AML-193 (cell line): ENCODE results near the gene PDSS2.
"Not testable (repeated sequence)": the region's sequence is repeated elsewhere in the genome, so short reads cannot be mapped to it uniquely, and the experiment has no call there.

ENCODE experiments used
- DNase-seq, 2 experiments: peaks; one replicate each; lab custom pipeline; 2025; lab: John Stamatoyannopoulos, UW

The PDSS2 gene

DNA sequence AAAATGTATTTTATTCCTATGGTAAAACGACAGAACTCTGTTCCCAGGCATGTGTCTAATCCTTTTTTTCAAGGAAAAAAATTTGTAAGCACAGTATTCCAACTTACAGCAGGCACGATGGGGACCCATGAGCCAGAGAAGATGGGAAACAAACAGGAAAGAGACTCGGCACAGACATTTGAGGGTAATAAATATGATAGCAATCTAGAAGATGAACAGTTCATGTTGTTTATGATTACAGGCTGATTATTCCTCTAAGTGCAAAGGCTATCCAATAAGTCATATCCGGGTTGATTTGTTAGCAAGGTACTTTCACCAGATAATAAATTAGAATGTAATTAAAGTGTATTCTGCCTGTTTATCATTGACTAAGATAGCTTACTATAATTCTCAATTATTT, 43.2 kb downstream of the PDSS2 start:
- no peak for DNase-seq

DNA sequence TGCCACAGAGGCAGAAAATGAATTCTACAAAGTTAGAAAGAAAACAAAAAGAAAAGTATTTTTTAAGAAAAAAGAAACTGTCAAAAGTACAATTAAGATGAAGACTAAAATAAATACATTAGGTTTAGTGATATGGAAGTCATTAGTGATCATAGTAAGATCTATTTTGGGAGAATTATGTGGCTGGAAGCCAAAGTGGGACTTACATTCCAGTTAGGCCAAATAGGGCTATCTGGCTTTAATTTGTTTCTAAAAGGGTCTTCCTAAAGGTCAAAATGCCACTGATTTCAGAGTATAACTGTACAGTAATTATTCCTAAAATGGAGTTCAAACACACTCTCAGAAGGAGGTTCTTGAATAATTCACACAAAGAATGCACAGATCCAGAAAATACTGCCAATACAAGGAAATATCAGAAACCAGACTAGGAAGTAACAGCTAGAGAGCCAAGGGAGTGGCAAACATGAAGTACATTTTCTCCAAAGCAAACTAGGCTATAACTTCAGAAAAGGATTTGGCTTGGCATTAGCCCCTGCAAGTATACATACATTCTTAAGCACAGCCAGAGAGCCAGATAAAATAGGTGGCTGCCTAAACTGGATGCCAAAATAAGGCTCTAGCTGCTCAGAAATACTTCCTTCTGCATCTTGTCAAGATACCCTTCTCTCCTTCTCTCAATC, 45.3 kb downstream of the PDSS2 start:
- DNase-seq: no peak

DNA sequence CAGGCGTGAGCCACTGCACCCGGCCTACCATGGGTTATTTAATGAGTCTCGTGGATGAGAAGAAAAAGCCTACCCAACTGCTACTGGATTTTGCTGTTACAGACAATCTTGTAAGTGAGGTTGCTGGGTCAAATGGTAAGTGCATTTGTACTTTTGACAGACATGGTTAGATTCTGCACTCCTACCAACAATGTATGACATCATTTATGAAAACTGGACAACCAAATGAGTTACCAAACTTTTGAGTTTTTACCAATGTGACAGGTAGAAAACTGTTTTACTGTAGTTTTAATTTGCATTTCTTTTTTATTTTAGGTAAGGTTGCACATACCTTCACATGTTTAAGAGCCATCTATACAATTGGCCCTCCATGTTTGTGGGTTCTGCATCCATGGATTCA, 48.2 kb downstream of the PDSS2 start:
- no peak for DNase-seq

DNA sequence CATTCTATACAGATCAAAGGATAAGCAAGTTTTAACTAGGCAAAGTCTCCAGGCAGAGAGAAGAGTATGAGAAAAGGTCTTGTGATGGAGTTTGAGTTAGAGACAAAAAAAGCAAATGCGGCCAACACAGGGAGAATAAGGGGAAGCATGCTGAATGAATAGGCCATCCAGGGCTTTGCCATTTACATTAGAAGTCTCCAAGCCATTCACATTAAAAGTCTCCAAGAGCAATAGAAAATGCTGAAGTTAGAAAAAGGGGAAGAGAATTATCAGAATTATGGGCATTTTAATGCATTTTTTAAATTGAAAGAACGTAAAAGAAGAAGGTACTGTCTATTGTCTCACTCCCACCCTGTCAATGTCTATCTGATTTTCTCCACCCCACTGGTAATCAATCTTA, 49.4 kb downstream of the PDSS2 start:
- no peak for DNase-seq

DNA sequence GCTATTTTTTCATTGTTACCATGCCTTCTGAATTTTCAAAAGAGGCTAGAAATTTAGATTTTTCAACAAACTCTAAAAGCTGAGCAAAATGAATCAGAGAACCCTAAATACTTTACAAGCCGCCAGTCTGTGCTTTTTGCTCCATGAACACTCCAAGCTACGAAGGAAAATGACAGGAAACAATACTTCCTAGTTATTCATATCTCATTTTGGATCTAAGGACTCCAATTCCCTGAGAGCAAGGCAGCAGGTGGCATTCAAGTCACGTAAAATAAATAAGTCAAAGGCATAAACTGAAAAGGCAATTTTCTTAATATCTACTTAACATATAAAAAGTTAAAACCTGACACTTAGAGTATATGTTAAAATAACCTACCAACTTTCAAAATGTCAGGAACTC, 50.6 kb downstream of the PDSS2 start:
- no peak for DNase-seq

DNA sequence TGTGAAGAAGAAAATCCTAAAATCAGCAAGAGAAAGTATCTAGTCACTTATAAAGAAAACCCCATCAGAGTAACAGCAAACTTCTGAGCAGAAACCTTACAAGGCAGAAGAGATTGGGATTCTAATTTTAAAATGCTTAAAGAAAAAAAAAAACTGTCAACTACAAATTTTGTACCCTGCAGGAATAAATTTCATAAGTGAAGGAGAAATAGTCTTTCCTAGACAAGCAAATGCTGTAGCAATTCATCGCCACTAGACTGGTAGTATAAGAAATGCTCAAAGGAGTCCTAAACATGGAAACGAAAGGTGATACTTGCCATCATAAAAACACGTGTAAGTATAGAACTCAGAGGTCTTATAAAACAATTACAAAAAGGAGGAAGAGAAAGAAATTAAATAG, 54.4 kb downstream of the PDSS2 start:
- no peak for DNase-seq

DNA sequence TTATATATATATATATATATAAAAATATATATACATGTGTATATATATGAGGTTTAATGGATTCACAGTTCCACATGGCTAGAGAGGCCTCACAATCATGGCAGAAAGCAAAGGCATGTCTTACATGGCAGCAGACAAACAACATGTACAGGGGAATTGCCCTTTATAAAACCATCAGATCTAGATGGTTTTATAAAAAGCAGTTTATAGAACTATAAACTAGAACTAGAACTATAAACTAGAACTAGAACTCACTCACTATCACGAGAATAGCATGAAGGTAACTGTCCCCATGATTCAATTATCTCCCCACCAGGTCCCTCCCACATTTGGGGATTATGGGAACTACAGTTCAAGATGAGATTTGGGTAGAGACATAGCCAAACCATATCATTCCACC, 56.8 kb downstream of the PDSS2 start:
- DNase-seq: no peak

DNA sequence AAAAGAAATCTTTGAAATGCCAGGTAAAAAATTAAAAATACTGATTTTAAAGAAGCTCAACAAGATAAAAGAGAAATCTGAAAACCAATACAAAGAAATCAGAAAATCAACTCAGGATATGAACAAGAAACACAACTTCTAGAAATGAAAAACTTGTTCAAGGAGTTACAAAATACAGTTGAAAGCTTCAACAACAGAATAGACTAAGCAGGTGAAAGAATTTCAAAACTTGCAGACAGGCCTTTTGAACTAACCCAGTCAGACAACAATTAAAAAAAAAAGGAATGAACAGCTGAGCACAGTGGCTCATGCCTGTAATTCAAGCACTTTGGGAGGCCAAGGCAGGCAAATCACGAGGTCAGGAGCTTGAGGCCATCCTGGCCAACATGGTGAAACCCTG, 57.8 kb downstream of the PDSS2 start:
- no peak for DNase-seq

DNA sequence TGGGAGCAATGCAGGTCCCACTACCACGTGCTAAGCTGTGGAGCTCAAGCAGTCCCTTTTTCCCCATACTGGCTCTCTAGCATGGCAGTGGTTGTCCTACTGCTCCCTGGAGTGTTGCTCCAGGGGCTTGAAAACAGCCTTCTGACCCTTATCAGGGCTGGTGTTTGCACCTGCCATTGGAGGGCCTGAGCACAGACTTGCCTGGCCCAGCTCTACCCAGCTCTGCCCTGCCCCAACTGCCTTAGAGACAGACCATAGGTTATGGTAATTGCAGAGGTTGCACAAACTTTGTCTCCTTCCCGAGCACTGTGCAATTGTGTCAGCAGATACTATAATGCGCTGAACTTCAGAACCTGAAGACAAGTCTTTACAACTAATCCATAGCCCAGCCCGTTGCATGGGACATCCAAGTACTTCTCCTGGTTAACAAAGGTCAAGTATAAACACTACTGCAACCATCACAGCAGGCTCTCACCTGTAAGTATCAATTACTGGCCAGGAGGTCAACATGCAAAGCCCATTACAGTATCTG, 58.7 kb downstream of the PDSS2 start:
- DNase-seq: no peak

DNA sequence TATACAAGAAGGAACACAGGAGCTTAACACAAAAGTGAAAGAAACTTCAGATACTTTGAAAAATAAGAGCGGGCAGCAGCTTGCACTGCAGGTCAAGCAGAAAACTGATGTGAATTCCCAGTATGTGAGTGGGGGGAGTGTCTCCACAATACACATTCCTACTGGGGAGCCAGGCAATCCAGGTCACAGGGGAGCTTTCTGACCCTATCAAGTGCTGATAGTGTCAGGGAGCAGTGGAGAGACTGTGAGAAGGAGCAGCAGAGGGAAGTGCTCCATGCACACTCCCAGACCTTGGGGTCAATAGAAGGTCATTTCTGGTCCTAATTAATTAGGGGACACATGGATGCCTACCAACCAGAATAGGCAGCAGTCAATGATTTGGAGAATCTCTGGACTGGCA, 59.4 kb downstream of the PDSS2 start:
- DNase-seq: no peak

DNA sequence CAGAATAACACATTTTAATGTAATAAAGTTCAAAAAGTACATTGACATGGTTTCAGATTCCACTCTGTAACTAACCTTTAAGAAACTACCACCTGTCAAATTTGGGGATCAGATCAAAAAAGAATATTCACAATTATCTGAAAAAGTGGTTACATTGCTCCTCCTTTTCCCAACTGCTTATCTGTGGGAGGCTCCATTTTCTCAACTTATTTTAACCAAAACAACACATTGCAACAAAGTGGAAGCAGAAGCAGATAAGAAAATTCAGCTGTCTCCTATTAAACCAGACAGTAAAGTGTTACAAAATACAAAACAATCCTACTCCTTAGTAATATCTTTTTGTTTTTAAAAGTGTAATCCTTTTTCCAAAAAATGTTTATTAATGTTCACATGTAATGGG, 61.4 kb downstream of the PDSS2 start:
- no peak for DNase-seq

DNA sequence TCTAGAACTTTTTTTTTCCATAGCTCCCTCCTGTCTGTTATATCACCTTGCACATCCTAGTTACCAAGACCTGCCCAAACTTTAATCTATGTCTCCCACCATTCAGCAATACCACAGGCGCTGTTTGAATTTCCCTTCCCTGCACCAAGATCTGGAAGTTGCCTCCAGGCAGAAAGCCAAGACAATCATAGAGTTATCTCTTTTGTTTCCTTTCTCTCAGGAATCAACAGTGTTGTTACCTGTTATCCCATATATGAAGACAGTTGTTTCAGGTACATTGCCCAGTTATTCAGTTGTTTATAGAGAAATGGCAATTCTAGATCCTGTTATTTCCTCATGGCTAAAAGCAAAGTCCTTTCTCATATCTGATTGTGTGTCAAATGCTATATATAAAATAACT, 63.2 kb downstream of the PDSS2 start:
- no peak for DNase-seq

DNA sequence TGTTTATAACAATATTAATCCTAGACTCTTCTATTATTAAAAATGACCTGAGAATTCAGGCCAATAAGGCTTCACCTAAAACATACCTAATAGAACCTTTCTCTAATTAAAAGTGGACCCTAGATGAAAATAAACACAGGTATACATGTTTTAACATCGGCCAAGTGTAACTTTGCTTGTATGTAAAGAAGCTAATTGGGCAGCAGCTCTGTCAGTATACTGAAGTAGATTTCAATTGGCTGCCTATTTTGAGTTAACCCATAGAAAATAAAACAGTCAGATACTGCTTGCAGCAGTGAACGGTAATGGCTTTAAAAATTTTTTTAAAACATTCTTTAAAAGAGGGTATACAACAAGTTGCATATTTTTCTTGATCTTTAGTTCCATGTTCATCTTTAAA, 67.3 kb downstream of the PDSS2 start:
- no peak for DNase-seq

DNA sequence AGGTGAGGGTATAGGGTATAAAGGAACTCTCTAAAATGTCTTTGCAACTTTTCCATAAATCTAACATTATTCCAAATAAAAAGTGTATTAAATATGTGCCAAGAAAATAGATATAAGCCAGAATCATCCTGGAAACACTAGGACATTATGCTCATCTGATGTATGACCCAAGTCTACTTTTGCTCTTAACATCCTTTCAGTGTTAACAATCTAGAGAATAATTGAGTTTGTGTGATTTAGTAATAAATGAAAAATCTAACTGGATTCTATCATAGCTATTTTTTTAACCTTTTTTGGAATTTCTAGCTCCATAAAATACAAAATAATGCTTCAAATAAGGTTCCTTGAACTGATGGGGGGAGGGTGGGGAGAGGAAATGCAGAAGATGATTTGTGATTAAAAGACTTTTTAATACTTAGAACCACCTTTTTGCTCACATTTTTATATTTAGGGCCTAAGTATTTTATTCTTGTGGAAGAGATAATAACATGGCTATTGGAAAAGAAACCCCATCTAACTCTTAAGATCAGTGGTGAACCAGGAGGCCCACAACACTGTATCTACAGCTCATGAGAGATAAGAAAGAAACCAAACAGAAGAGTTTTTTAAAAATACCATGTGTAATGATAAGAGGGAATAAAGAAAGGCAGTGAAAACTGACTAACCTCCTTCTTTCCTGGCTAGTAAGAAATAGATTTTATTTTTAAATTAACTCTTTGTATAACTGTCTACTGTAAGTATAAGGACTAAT, 68.5 kb downstream of the PDSS2 start:
- DNase-seq: no peak

DNA sequence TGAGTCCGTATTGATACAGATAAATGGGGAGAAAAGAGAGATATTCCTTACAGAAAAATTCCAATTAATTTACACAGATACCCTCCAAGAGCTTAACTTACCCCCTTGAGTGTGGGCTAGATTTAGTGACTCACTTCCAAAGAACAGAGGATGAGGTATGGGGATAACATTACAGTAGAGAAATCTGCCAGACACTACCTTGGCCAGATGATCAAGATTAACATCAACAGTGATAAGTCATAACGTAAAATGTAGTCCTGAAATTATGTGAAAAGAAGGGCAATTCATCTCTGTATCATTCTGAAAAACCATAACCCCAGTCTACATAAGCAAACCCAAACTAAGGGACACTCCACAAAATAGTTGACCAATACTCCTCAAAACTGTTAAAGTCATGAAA, 69.3 kb downstream of the PDSS2 start:
- DNase-seq: no peak

DNA sequence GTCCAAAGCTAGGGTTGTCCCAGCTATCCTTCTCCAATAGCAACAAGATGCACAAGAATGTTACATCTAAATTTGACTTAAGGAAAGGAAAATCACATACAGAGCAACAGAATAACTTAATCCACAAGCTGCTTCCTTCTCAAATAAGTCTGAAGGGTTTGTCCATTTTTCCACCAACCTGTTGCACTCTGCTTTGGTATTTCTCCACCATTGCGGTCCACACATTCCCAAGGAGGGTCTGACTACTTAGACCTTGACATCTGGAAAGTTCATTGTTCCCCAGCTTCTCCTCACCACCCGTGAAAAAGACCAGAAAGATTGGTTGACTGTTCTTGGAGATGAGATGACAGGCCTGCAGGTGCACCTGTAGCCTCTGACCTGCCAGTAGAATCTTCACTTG, 72.5 kb downstream of the PDSS2 start:
- no peak for DNase-seq

DNA sequence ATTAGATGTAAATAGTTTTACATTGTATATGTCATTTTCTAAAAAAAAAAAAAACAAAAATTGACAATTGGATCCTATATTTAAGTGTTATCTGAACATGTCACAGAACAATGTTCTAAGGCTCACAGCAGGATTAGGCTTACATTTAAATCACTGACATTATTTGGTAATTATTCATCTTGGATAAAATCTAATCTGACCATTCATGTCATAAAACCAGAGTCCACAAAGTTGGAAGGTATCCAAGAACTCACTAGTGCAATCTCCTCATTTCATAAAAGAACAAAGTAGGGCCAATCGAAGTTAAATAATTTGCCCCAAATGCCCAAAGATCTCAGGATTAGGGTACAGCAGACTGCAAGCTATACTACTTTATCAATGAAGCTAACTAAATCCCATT, 73.0 kb downstream of the PDSS2 start:
- DNase-seq: no peak

DNA sequence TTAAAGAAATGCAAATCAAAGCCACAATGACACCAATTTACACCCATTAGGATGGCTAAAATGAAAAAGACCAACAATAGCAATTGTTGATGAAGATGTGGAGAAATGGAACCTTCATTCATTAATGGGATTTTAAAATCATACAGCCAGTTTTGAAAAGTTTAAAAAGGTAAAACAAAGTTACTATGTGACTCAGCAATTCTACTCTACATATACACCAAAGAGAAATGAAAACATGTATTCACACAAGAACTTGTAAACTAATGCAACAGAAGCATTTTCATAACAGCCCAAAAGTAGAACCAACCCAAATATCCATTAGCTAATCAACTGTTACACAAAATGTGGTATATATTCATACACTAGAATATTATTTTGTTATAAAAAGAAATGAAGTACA, 75.7 kb downstream of the PDSS2 start:
- DNase-seq: no peak

DNA sequence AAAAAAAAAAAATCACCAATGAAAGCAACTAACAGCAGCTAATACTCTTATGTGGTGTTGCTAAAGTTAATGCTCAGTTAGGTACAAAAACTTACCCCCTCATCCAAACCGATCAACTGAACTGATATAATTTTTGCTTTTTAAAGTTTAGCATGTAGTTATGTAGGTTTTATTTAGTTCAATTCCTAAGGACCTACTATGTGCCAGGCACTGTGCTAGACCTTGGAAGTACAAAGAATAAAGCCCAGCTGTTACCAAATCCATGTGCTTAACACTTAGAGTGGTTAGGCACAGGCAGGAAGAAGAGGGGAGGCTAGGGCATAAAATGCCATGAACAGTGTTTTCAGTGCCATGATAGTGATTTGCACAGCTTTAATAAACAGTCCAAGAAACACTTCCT, 85.1 kb downstream of the PDSS2 start:
- DNase-seq: no peak

DNA sequence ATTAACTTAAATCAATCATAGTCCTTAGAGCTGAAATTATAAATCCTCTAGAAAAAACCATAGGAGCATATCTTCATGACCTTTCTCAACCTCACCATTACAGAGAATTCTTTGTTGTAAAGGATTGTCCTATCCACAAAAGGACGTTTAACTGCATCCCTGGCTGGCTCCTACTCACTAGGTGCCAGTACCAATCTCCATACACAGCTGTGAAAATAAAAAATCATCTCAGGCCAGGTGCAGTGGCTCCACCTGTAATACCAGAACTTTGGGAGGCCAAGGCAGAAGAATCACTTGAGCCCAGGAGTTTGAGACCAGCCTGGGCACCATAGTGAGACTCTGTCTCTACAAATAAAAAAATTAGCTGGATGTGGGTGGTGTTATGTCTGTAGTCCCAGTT, 89.9 kb downstream of the PDSS2 start:
- DNase-seq: no peak

DNA sequence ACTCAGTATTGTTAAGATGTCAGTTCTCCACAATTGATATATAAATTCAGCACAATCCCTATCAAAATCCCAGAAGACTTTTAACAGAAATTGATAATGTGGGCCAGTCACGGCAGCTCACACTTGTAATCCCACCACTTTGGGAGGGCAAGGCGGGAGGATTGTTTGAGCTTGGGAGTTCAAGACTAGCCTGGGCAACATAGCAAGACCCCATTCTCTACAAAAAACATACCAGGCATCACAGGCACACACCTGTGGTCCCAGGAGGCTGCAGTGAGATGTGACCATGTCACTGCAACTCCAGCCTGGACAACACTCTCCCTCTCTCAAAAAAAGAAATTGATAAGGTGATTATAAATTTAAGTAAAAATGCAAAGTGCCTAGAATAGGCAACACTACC, 90.9 kb downstream of the PDSS2 start:
- DNase-seq: no peak

DNA sequence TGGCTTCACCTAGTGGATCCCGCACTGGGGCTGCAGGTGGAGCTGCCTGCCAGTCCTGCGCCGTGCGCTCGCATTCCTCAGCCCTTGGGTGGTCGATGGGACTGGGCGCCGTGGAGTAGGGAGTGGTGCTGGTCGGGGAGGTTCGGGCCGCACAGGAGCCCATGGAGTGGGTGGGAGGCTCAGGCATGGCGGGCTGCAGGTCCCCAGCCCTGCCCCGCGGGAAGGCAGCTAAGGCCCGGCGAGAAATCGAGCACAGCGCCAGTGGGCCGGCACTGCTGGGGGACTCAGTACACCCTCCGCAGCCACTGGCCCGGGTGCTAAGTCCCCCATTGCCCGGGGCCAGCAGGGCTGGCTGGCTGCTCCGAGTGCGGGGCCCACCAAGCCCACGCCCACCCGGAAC, 95.2 kb downstream of the PDSS2 start:
- DNase-seq: not testable (repeated sequence)

DNA sequence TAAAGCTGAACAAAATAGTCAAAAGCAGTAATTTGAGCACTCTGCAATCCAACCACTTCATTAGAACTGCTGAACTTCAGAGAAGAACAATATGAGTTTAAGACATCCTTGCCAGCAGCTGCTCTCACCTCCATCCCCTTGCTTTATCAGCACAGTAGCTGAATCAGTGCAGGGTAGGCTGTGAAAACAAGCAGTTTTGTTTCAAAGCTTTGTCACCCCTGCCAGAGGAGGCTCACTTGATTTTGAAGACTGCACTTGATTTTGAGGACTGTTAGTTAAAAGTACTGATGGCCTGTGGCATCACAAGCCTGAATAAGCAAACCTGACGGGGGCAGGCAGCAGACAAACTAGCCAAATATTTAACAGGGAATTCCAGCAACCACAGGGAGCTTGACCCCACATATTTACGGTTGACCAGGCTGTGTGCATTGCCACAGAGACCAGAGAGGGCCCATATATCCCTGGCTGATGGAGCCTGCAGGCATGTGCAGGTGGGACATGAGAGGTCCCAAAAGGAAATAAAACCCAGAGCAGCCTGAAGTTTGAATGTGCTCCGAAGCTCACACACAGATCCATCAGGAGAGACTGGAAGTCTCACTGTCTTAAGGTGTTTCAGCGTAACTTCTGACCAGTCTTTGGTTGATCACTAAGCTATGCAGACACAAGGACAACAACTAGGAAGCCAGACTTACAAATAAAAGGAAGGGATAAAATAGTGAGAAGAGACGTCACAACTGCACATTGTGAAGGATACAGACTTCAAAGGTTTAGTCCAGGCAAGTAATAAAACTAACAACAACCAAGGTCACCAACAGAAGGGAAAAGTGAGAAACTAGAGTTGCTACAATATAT, 97.4 kb downstream of the PDSS2 start:
- DNase-seq: no peak
